ENCODE measurements around the gene ZNF724. TPM values are rescaled to one million over a fixed set of nuclear protein-coding genes. Genes with fewer than 3 reads are reported as not detected.

ZNF724 gene
- total and polyA plus RNA-seq, 10 of the 15 experiments (the other 5 are each of a cell fraction or from before 2014, with no cell fraction given), result 0.71 to 14.7 (median 4.2) TPM

DNA sequence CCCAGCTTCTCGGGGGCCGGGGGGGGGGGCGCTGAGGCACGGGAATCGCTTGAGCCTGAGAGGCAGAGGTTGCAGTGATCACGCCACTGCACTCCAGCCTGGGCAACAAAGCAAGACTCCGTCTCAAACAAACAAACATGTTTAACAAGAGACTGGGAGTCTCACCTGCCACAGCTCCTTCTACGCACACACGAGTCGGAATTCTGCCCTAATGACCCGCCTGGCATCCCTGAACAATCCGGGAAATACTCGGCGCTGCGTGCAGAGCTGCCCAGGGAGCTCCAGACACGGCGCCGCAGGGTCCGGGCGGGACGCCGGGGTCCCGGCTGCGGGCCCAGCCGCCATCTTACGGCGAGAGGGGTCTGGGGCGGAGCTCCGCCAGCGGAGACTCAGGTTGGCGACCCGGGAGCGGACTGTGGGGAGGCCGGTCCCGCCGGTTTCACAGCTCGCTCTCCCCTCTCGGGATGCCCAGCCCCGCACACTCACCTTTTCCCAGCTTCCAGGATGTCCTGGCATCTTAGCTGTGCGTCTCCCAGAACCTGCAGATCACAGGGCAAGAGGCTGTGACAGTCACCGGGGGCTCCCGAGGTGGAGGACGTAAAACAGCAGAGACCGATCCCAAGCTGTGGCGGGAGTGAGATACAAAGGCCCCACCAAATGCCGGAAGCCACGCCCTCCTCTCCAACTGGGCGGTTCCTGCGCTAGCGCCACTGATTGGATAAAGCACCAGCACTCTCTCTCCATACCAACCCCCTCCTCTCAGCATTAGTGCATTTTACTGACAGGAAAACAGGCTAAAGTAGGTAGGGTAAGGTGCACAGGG is 23.6 kb upstream of the ZNF724 start:
- H3K9ac ChIP-seq (ENCODE audit: control insufficient read depth, insufficient read depth, low read length), result peak overlapping the region; percentile 85
- H3K36me3 ChIP-seq (ENCODE audit: control insufficient read depth in 2 of 2, insufficient read depth in 2 of 2, low read length in 1 of 2), result no peaks in the 10 kb centered on the region
- H3K9me3 ChIP-seq (replicated peaks; ENCODE audit: control insufficient read depth, insufficient read depth, low read length), result no peaks in the 10 kb centered on the region; the same call in 2 of the 3 replicates
- intact Hi-C loops (cut with micrococcal nuclease; ENCODE audit: unreplicated experiment), result loop anchor here (1.0 kb wide), 1 partner anchor 24 kb away; the partner anchor contains the start of gene ZNF724
- CTCF ChIA-PET, result interaction anchor here (0.7 to 0.8 kb wide), 2 partner anchors 23 to 62 kb away, joined by 3 to 4 read pairs; partner anchors contain the start of gene ZNF724
- peak overlapping the region; percentile 98 for H3K4me3 ChIP-seq
- RAD21 ChIA-PET (ENCODE audit: unreplicated experiment), result interaction anchor here (1.3 kb wide), 1 partner anchor 23 kb away, joined by 7 read pairs; the partner anchor contains the start of gene ZNF724
- BruUV-seq (replicated peaks), result no TSS peak
- H2AFZ ChIP-seq (ENCODE audit: control insufficient read depth, low read depth, low read length), result peak overlapping the region; percentile 82
- H3K79me2 ChIP-seq (ENCODE audit: control insufficient read depth, insufficient read depth, low read length), result peaks cover 9% of the 10 kb centered on the region
- H3K4me1 ChIP-seq (ENCODE audit: control insufficient read depth, insufficient read depth, low read length), result no peaks in the 10 kb centered on the region
- no peaks in the 10 kb centered on the region for H4K20me1 ChIP-seq (ENCODE audit: control insufficient read depth, insufficient read depth)
- FAIRE-seq (peak; percentile 98), DNase-seq (ENCODE audit: low read depth, low spot score) (peak; percentile 81), ATAC-seq (peak; percentile 100)
- POLR2A ChIA-PET, result interaction anchor here (1.6 kb wide), 1 partner anchor 24 kb away, joined by 14 read pairs; the partner anchor contains the start of gene ZNF724
- H3K27ac ChIP-seq (ENCODE audit: control insufficient read depth, insufficient read depth), result peak overlapping the region; percentile 84
- in situ Hi-C loops (cut with MboI), result no loop called here
- H3K4me2 ChIP-seq (ENCODE audit: control insufficient read depth, insufficient read depth), result peak overlapping the region; percentile 79
- SMC1A ChIA-PET (ENCODE audit: uncharacterized antibody, unreplicated experiment), result interaction anchor here (0.9 to 1.8 kb wide), 5 partner anchors 8 to 121 kb away, joined by 3 to 6 read pairs (median 3); partner anchors contain the start of genes ZNF724 and ZNF91
- H3K27me3 ChIP-seq (replicated peaks in 1 of 2; ENCODE audit: control insufficient read depth in 2 of 2, insufficient read depth in 2 of 2, low read length in 1 of 2), result no peaks in the 10 kb centered on the region
- 2% methylated on average over 48 of the region's 50 CpGs for WGBS (ENCODE audit: insufficient coverage, insufficient replicate concordance, low lambda C conversion rate, missing lambda C conversion rate)
- TF ChIP-seq SP1 (IDR thresholded peaks at IDR 0.05; ENCODE audit: low read depth, low read length) (peak; percentile 74), POLR2AphosphoS5 (IDR thresholded peaks at IDR 0.05; ENCODE audit: low read length) (peak; percentile 94), NBN (IDR thresholded peaks at IDR 0.05) (peak; percentile 61), BCL11A (IDR thresholded peaks at IDR 0.05; ENCODE audit: low read depth, low read length) (no peak), SMARCA5 (IDR thresholded peaks at IDR 0.05) (0 out of 2 replicates have a peak, but pooled peaks have one; percentile 9), POU2F2 (IDR thresholded peaks at IDR 0.05; ENCODE audit: borderline replicate concordance, low read depth, low read length) (peak; percentile 50; the same call in 1 of the 3 replicates), DPF2 (IDR thresholded peaks at IDR 0.05) (0 out of 2 replicates have a peak, but pooled peaks have one; percentile 37), HDAC6 (IDR thresholded peaks at IDR 0.05; ENCODE audit: unreplicated experiment) (peak; percentile 41), GABPA (IDR thresholded peaks at IDR 0.05; ENCODE audit: low read depth) (no peak)
- TF ChIP-seq, protein P1, sequence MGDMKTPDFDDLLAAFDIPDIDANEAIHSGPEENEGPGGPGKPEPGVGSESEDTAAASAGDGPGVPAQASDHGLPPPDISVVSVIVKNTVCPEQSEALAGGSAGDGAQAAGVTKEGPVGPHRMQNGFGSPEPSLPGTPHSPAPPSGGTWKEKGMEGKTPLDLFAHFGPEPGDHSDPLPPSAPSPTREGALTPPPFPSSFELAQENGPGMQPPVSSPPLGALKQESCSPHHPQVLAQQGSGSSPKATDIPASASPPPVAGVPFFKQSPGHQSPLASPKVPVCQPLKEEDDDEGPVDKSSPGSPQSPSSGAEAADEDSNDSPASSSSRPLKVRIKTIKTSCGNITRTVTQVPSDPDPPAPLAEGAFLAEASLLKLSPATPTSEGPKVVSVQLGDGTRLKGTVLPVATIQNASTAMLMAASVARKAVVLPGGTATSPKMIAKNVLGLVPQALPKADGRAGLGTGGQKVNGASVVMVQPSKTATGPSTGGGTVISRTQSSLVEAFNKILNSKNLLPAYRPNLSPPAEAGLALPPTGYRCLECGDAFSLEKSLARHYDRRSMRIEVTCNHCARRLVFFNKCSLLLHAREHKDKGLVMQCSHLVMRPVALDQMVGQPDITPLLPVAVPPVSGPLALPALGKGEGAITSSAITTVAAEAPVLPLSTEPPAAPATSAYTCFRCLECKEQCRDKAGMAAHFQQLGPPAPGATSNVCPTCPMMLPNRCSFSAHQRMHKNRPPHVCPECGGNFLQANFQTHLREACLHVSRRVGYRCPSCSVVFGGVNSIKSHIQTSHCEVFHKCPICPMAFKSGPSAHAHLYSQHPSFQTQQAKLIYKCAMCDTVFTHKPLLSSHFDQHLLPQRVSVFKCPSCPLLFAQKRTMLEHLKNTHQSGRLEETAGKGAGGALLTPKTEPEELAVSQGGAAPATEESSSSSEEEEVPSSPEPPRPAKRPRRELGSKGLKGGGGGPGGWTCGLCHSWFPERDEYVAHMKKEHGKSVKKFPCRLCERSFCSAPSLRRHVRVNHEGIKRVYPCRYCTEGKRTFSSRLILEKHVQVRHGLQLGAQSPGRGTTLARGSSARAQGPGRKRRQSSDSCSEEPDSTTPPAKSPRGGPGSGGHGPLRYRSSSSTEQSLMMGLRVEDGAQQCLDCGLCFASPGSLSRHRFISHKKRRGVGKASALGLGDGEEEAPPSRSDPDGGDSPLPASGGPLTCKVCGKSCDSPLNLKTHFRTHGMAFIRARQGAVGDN (IDR thresholded peaks at IDR 0.05), result no peak
- TF ChIP-seq, protein P2, sequence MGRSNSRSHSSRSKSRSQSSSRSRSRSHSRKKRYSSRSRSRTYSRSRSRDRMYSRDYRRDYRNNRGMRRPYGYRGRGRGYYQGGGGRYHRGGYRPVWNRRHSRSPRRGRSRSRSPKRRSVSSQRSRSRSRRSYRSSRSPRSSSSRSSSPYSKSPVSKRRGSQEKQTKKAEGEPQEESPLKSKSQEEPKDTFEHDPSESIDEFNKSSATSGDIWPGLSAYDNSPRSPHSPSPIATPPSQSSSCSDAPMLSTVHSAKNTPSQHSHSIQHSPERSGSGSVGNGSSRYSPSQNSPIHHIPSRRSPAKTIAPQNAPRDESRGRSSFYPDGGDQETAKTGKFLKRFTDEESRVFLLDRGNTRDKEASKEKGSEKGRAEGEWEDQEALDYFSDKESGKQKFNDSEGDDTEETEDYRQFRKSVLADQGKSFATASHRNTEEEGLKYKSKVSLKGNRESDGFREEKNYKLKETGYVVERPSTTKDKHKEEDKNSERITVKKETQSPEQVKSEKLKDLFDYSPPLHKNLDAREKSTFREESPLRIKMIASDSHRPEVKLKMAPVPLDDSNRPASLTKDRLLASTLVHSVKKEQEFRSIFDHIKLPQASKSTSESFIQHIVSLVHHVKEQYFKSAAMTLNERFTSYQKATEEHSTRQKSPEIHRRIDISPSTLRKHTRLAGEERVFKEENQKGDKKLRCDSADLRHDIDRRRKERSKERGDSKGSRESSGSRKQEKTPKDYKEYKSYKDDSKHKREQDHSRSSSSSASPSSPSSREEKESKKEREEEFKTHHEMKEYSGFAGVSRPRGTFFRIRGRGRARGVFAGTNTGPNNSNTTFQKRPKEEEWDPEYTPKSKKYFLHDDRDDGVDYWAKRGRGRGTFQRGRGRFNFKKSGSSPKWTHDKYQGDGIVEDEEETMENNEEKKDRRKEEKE (IDR thresholded peaks at IDR 0.05), result no peak
- TF ChIP-seq, protein P3, sequence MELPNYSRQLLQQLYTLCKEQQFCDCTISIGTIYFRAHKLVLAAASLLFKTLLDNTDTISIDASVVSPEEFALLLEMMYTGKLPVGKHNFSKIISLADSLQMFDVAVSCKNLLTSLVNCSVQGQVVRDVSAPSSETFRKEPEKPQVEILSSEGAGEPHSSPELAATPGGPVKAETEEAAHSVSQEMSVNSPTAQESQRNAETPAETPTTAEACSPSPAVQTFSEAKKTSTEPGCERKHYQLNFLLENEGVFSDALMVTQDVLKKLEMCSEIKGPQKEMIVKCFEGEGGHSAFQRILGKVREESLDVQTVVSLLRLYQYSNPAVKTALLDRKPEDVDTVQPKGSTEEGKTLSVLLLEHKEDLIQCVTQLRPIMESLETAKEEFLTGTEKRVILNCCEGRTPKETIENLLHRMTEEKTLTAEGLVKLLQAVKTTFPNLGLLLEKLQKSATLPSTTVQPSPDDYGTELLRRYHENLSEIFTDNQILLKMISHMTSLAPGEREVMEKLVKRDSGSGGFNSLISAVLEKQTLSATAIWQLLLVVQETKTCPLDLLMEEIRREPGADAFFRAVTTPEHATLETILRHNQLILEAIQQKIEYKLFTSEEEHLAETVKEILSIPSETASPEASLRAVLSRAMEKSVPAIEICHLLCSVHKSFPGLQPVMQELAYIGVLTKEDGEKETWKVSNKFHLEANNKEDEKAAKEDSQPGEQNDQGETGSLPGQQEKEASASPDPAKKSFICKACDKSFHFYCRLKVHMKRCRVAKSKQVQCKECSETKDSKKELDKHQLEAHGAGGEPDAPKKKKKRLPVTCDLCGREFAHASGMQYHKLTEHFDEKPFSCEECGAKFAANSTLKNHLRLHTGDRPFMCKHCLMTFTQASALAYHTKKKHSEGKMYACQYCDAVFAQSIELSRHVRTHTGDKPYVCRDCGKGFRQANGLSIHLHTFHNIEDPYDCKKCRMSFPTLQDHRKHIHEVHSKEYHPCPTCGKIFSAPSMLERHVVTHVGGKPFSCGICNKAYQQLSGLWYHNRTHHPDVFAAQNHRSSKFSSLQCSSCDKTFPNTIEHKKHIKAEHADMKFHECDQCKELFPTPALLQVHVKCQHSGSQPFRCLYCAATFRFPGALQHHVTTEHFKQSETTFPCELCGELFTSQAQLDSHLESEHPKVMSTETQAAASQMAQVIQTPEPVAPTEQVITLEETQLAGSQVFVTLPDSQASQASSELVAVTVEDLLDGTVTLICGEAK (IDR thresholded peaks at IDR 0.05; ENCODE audit: borderline replicate concordance), result no peak
